ENCODE results near the gene HARS1.
A peak's percentile ranks its signal among the peaks of the same experiment; 100 is the strongest.
"Not testable (repeated sequence)": the region's sequence is repeated elsewhere in the genome, so short reads cannot be mapped to it uniquely, and the experiment has no call there.

Gene HARS1

DNA sequence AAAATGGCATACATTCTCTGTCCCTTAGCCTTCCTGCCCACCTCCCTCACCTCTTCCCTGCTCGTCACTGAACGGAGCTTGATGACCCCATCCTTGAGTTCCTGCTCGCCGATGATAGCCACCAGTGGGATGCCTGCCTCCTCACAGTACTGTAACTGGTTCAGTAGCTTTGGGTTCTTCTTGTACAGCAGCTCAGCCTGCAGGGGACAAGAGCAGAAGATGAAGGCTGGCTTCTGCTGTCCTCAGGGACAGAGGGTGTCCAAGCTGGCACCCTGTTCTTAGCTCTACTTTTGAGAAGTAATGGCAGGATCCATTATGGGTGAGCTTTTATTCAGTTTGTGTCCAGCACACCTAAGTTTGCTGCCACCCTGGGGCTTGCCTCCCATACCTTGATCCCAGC lies 16.5 kb downstream of the HARS1 start:
- no peak for DNase-seq

DNA sequence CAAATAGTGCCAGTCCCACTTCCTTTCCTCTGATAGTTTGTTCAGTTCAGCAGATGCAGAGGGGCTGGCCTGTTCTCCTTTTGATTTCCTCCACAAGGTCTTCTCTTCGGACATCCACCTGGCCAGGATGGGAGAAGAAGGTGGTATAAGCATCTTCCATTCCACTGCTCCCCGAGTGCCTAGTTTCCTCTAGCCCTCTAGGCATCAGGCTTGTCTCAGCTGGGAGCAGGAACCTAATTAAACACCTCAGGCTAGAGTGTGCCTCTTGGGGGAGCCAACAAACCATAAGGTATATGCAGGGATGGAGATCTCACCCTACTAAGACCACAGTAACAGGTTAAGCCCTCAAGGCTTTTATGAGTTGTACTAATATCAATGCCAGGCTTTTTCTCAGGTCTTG lies 17.0 kb downstream of the HARS1 start:
- no peak for DNase-seq

DNA sequence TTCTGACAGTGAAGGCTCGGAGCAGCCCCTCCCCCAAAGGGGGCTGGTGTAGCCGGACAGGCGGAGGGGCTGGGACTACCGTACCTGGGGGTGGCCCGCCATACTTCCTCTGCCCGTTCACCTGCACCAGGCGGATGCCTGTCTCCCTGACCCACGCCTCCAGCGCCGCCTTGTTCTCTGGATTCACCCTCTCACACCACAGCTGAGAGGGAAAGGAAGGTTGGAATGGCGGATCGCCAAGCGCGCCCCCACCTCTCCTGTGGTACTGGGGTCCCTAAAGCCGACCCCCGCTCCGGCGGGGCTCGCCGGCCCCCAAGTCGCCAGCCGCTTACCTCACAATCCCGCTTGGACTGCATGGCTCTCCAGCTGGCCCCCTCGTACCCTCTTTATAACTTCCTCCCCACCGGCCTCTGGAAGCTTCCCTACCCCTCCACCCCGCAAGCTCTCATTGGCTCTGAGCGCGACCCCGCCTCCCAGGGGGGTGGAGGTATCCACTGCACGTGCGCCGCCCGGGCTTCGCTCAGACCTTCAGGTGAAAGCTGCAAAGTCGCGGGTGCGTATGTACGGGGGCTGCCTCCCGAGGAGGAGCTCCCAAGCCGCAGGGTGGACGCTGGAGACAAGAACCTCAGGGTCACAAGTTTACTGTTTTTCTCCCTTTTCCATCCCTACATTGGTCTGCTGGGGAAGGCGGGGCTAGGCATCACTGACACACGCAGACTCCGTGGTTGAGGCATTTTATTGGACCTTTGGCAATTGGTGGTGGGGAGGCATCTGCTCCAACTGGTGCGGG lies 17.8 kb downstream of the HARS1 start, which contains the start of gene DND1:
Gene DND1, minus strand, starts transcription at position 390 of the 790 bp plus-strand sequence. Its CDS starts 34 bp downstream, at position 356.
- DNase-seq = no peak

DNA sequence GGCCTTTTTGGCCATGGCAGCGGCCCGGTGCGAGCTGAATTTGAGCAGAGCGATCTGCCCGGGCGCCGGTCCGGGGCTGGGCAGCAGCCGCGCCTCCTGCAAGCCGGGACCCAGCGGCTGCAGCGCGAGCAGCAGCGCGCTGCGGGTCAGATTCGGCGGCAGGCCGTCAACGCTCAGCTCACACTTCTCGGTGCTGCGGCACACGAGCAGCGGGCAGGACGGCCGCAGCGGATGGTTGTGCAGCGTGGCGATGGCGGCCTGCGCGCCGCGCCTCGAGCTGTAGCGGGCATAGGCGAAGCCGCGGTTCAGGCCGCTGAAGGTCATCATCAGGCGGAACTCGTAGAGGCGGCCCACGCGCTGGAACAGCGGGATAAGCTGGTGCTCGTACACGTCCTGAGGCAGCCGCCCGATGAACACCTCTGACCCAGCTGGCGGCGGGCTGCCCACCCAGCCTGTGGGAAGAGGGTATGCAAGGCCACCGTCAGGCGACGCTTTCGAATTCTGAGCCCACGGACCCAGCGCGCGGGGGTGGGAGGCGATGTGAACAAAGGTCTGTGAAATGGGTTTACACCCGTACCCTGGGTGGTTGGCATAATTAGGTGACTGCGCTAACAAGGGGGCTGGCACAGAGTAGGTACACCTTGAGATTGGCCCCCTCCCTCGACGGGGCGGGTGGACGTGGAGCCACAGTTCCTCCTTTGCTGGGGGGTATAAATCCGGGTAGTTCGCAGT lies 18.5 kb downstream of the HARS1 start:
- no peak for DNase-seq

DNA sequence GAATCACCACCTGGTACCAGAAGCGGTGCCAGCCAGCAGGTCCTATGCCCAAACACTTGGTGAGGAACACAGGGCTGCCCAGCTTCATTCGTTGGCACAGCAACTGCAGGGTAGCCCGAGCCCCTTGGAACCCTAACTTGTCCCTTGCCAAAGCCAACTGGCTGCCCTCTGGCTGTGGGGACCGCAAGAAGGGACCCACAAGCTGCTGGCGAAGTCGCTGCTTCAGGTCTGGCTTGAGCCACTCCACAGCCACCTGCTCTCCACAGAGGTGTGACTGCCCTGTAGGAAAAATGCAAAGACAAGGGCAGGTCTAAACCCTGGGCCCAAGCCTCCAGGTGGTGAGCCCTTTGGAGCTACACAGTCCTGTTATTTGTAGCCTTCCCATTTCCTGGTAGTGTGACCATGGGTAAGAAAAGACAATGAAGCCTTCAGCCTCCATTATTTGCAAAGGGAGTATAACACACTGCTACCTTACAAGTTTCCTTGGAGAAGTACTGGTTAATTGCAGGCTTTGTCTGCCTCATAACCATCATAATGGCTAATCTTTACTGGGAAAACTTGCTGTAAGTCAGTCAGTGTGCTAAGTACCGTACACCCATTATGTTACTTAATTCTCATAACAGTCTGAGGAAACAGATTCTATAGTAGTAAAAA lies 19.6 kb downstream of the HARS1 start:
- no peak for DNase-seq

DNA sequence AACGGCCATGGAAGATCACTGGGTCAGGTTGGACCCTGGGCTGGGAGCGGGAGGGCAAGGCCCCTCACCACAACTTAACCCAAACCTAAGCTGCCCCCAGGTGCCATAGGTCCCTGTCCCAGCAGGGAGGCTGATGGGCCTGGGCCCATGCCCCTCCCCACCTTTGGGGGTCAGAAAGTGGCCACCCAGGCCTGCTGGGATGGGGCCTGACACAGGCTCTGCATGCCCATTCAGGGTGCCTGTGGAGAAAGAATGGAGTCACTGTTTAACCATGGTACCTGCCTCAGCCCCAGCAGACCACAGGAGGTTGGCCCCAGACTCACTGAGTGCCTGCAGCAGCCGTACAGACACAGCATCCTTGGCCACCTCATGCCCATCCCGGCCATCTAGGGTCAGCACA lies 20.1 kb downstream of the HARS1 start:
- not testable (repeated sequence) for DNase-seq

DNA sequence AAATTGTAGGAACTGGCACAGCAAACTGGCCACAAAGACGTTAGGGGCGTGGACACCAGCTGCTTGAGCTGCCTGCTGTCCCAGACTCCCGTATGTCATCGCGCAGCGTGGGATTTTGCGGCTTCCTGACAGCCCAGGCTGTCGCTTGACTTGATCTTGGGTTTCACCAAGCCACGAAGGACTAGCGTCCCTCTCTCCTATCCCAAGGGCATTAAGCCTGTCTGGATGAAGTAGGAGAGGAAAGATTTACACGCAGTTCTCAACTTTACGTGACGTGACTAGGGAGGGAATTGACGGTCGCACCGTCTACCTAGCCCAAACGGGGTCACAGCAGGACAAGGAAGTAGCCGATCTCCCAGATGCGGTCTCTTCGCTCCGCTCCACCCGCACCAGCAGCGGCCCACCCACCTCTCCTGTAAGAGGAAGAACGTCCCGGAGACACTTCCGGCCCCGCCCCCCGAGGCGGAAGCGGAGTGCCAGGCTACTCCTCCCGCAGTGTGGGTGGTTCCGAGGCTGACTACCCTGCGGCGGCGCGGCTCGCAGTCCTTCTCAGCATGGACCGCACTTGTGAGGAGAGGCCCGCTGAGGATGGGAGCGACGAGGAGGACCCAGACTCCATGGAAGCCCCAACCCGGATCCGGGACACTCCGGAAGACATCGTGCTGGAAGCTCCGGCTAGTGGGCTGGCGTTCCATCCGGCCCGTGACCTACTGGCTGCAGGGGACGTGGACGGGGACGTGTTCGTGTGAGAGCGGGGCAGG lies 26.6 kb downstream of the HARS1 start, which contains the start of gene WDR55:
Gene WDR55, plus strand, starts transcription at position 546 of the 761 bp plus-strand sequence. Its CDS starts 9 bp downstream, at position 555.
- peak; percentile 96 for DNase-seq

DNA sequence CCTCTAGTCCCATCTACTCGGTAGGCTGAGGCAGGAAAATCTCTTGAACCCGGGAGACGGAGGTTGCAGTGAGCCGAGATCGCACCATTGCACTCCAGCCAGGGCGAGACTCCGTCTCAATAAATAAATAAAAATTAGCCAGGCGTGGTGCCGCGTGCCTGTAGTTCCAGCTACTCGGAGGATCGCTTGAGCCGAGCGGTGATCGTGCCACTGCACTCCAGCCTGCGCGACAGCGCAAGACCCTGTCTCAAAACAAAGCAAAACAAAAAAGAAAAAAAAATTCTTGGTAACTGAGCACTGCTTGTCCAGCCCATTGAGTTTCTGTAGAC lies 27.2 kb downstream of the HARS1 start:
- no peak for DNase-seq

DNA sequence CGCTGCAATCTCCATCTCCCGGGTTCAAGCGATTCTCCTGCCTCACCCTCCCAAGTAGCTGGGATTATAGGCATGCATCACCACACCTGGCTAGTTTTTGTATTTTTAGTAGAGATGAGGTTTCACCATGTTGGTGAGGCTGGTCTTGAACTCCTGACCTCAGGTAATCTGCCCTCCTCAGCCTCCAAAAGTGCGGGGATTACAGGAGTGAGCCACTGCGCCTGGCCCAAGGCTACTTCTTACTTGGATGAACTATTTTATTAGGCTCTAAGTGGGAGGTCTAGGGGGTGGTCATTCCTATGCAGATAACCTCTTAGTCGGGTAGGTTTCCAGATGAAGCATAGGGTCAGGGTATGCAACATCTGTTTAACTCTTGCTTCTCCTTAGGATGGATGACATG lies 30.8 kb downstream of the HARS1 start:
- not testable (repeated sequence) for DNase-seq

DNA sequence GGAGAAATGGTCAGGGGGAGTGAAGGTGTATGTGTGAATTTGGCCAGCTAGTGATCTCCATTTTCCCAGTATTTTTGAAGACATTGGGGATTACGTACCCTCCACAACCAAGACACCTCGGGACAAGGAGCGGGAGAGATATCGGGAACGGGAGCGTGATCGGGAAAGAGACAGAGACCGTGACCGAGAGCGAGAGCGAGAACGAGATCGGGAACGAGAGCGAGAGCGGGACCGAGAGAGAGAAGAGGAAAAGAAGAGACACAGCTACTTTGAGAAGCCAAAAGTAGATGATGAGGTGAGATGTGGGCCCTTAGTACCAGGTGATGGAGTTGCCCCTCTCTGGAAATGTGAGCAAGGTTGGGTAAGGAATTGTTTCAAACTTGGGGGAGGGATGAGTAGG lies 32.3 kb downstream of the HARS1 start:
- DNase-seq = no peak

DNA sequence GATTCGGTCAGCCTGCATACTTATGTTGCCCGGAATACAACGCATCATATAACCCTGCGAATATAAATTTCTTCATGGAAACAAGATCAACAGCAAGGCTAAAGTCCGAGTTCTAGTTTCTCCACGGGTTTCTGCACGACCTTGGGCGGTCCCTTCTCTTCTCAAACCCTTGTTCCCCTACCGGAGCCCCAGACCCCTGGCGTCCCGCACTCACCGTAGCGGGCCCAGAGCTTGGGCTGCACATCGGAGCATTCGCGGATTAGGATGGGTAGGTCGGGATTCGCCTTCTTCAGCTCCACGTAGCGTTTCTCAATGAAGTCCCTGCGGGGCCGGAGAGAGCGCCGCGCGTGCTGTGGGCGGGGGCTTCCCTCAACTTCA lies 44.1 kb downstream of the HARS1 start:
- no peak for DNase-seq

DNA sequence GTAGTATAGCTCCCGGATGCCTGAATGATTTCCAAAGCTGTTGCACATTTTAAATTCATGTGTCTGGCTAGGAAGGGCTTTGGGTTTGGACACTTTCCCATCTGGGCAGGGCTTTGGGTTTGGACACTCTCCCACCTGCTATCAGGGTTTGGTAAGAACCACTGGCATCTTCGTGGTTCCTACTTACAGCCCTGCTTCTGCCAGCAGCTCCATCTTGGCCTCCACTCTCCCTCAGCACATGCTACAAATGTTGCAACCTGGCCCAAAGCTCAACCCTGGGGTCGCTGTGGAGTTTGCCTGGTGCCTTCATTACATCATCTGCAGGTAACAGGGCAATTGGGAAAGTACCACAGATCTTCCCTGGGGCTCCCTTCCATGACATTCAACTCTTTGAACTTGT lies 48.5 kb downstream of the HARS1 start:
- DNase-seq = no peak

DNA sequence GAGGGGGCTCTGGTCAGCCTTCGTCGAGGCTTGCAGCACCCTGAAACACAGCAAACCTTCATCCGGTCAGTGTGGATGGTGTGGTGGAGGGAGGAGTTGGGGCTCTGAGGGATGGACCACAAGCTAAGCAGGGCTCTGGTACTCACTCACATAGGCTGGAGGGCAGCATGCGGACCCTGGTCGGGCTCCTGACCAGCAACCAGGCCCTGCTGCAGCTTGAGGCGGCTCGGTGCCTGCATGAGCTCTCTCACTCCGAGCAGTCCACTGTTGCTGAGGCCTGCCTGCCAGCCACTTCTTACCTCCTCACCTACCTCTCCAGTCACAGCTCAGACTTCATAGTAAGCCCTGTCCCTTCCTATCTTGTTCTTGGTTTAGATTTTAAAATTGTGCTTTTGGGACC lies 49.5 kb downstream of the HARS1 start:
- no peak for DNase-seq

DNA sequence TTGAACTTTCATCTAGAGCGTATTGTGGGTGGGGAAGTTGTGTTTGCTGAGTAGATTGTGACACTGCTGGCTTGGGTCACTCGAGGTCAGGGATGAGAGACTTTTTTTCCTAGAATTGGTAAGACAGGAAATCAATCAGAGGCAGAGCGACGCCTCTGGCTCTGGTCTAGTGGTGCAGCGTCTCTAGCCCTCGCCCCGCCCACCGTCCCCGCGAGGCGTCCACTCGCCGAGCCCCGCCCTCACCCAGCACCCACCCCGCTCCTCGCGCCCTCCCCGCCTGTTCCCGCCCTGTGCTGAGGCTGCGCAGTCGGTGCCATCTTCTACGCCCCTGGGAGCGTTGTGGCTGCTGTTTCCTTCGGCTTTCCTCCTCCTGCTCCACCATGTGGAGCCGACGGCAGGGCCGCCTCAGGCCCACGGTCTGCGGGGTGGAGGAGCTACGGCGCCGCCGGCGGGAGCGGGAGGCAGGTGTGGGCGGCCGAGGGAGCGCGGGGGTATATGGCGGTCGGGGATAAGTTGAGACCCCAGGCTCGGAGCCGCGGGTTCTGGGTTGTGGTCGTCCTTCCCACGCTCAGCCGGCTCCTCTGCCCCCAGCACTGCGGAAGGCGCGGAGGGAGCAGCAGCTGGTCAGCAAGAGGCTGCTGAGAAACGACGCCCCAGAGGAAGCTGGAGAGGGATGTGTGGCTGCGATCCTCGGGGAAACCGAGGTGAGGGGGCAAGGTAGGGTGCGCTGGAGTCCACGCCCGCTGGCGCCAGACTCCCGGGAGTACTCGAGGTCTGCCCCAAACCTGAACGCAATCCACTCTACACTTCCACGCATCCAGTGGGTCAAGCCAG lies 51.8 kb downstream of the HARS1 start, which contains the start of gene TMCO6:
Gene TMCO6, plus strand, starts transcription at position 304 of the 834 bp plus-strand sequence. Its CDS starts 77 bp downstream, at position 381.
- peak; percentile 96 for DNase-seq

DNA sequence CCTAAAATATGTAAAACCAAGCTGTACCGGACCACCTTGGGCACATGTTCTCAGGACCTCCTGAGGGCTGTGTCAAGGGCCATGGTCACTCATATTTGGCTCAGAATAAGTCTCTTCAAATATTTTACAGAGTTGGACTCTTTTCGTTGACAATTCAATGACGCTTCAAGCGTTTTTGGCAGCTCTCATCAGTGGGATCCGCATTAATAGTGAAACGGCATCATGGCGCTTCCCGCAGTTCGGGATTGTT lies 52.3 kb downstream of the HARS1 start:
- DNase-seq = not testable (repeated sequence)

DNA sequence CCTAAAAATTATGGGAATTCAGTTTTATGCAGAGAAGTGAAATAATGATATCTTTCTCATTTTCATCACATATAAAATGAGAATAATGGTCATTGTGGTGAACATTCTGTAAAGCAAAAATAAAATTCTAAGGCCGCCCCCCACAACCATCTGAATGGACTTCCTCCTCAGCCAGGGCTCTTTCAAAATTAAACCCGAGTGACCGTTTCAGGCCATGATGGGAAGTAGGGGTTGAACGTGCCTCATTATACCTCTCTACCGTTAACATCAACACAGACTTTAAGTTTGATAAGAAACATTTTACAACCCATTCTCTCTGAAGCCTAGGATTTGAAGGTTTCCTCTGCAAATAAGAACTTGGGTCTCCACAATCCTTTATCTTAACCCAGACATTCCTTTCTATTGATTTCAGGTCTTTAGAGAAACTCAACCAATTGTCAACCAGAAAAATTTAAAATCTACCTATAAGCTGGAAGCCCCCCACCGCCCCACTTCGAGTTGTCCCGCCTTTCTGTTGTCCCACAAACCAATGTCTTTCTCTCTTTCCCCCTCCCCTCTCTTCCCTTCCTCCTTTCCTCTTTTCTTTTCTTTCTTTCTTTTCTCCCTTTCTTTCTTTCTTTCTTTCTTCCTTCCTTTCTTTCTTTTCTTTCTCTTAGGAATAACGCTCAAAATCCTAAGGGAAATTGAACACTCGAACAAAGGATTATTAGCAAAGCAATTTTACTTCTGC lies 53.6 kb downstream of the HARS1 start:
- DNase-seq = no peak

DNA sequence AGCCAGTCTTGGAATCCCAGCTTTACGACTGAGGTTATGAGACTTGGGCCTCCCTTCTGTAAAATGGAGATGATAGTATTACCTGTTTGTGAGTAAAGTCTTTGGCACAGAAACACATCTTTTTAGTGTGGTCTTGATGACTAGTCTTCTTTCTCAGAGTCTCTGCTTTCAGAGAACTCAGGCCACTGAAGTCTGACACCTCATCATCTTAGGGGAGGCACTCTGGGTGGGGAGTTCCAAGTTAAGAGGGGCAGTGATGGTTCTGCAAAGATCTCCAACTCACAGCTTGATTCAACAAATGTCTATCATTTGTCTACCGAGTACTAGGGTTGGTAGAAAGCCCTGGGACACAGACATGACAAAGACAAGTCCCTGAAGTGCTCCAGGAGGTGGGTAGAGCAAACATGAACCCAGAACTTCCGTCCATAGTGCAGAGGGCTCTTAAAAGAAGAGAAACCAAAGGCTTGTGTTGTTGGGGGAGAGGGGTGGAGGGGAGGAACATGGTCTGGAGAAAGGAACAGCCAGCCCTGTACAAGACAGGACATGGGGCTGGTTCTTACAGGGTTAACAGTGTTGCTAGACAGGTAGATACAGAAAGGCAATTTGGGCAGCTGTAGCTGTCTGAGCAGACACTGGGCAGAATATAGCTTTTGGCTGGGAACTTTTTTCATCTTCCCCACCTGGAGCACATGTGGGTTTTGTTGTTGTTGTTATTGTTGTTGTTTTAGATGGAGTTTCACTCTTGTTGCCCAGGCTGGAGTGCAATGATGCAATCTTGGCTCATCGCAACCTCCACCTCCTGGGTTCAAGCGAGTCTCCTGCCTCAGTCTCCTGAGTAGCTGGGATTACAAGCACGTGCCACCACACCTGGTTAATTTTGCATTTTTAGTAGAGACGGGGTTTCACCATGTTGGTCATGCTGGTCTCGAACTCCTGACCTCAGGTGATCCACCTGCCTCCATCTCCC lies 55.6 kb downstream of the HARS1 start:
- no peak for DNase-seq

DNA sequence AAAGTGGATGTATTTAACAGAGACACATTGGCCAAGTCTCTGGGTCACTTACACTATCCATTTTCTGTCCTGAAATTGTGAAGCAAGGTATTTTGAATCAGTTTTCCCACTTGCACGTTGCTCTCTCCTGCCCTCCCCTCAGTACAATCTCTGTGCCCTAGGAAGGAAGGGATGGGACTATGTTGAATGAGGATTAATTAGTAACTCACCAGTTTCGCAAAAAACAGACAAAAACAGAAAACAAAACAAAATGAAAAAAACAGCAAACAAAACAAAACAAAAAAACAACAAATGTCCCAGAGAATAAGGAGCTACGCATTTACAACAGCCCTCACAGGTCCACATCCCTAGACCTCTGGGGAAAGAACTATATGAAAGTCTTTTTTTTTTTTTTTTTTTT lies 57.1 kb downstream of the HARS1 start:
- DNase-seq = no peak

DNA sequence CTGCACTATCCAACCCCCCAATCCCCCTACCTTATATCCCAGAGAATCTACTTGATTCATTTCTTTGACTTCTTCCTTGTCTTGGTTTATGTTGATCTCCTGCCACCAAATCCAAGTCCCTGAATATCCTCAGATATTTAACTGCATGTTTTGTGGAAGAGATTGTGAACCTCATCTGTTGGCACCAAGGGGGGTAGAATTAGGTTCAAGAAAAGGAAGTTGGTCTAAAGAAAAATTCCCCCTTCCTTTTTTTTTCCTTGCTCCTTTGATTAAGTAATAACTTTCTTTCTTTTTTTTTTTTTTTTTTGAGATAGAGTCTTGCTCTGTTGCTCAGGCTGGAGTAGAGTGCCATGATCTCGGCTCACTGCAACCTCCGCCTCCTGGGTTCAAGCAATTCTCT lies 57.7 kb downstream of the HARS1 start:
- DNase-seq = no peak

DNA sequence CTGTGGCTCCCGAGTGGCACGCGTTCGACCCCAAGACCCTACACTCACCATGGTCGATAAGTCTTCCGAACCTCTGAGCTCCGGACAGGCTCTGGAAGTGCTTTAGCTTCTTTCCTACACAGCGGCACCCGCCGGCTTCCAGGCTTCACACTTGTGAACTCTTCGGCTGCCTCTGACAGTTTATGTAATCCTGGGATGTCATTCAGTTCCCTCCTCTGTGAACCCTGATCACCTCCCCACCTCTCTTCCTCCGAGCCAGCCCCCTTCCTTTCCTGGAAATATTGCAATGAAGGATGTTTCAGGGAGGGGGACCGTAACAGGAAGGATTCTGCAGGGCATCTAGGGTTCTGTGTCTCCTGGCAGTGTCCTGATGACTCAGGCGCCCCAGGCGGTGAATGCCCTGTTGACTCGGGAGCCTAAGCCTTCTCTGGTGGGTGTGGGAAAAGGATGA lies 58.1 kb downstream of the HARS1 start, which contains the start of gene CD14:
Gene CD14, minus strand, starts transcription at position 155 of the 451 bp plus-strand sequence. Its CDS starts 104 bp downstream, at position 51.
- no peak for DNase-seq
